Glutamatergic neuron (in vitro differentiated cells): ENCODE data around the gene MTHFD2L. TPM values are rescaled to one million over a fixed set of nuclear protein-coding genes. Genes with fewer than 3 reads are reported as not detected.

ENCODE experiments used
- DNase-seq: peaks from one replicate; pipeline ENCODE4 v3.0.0; 2022
- H3K27ac Mint-ChIP-seq: one replicate; pipeline ENCODE4 v1.8.0; 2020; ENCODE audit warnings: mild to moderate bottlenecking, mixed read lengths, inconsistent platforms; ENCODE audit not compliant: unreplicated experiment
- H3K27me3 Mint-ChIP-seq: one replicate; pipeline ENCODE4 v1.8.0; 2020; ENCODE audit warnings: mild to moderate bottlenecking, moderate library complexity, mixed read lengths, inconsistent platforms; ENCODE audit not compliant: unreplicated experiment
- H3K36me3 Mint-ChIP-seq: one replicate; pipeline ENCODE4 v1.8.0; 2020; ENCODE audit warnings: mild to moderate bottlenecking, mixed read lengths, inconsistent platforms; ENCODE audit not compliant: unreplicated experiment
- H3K4me1 Mint-ChIP-seq: one replicate; pipeline ENCODE4 v1.8.0; 2020; ENCODE audit warnings: mild to moderate bottlenecking, low read depth, mixed read lengths, inconsistent platforms; ENCODE audit not compliant: unreplicated experiment
- H3K4me3 Mint-ChIP-seq: one replicate; pipeline ENCODE4 v1.8.0; 2020; ENCODE audit warnings: mild to moderate bottlenecking, mixed read lengths, inconsistent platforms; ENCODE audit not compliant: unreplicated experiment
- H3K9me3 Mint-ChIP-seq: one replicate; pipeline ENCODE4 v1.8.0; 2020; ENCODE audit warnings: mild to moderate bottlenecking, moderate library complexity, mixed read lengths, inconsistent platforms; ENCODE audit not compliant: unreplicated experiment
- CTCF ChIP-seq: fragments of 200-600 bp; sonication (generic); IDR thresholded peaks from one replicate; pipeline ENCODE4 v1.5.0; 2021; ENCODE audit not compliant: partially characterized antibody, unreplicated experiment
- total RNA-seq: library from RNA; stranded (reverse); fragmentation: NEBNext Ultra II Directional; extraction: Animal tissue kit (Norgen Biotek cat#: 25700); gene quantifications from one replicate; pipeline ENCODE4 v1.2.1, GENCODE V29; 2021; ENCODE audit not compliant: unreplicated experiment

MTHFD2L gene
- total RNA-seq, 1 donor from 2014 or later, result 14.0 TPM

GRCh38 chr4:74317616-74318246, 159.8 kb downstream of the MTHFD2L start:
- Mint-ChIP-seq H3K27ac (no peak overlapping the region), H3K4me1 (no peaks in the 10 kb centered on the region), H3K27me3 (no peaks in the 10 kb centered on the region), H3K4me3 (no peak overlapping the region), H3K36me3 (no peaks in the 10 kb centered on the region), H3K9me3 (no peaks in the 10 kb centered on the region)
- no peak for TF ChIP-seq CTCF
- DNase-seq, result no peak

- no peaks in the 10 kb centered on the region for H3K27me3 Mint-ChIP-seq
These were observed 160.4 kb downstream of the MTHFD2L start for GRCh38 chr4:74318276-74318675.

GRCh38 chr4:74319470-74319869, 161.6 kb downstream of the MTHFD2L start:
- Mint-ChIP-seq H3K9me3 (no peaks in the 10 kb centered on the region), H3K4me3 (no peak overlapping the region), H3K36me3 (no peaks in the 10 kb centered on the region), H3K4me1 (no peaks in the 10 kb centered on the region), H3K27me3 (no peaks in the 10 kb centered on the region), H3K27ac (no peak overlapping the region)
- TF ChIP-seq CTCF, result no peak
- DNase-seq, result no peak

More at GRCh38 chr4:74318276-74318675, 160.4 kb downstream of the MTHFD2L start:
- TF ChIP-seq CTCF, result no peak
- Mint-ChIP-seq H3K36me3 (no peaks in the 10 kb centered on the region), H3K4me1 (no peaks in the 10 kb centered on the region), H3K27ac (no peak overlapping the region), H3K4me3 (no peak overlapping the region), H3K9me3 (no peaks in the 10 kb centered on the region)
- DNase-seq, result no peak

GRCh38 chr4:74320559-74321118, 162.7 kb downstream of the MTHFD2L start:
- H3K4me1 Mint-ChIP-seq, result no peaks in the 10 kb centered on the region
- DNase-seq, result no peak
- no peaks in the 10 kb centered on the region for H3K27me3 Mint-ChIP-seq
- no peaks in the 10 kb centered on the region for H3K36me3 Mint-ChIP-seq
- TF ChIP-seq CTCF, result no peak
- H3K9me3 Mint-ChIP-seq, result no peaks in the 10 kb centered on the region
- H3K27ac Mint-ChIP-seq, result no peak overlapping the region
- no peak overlapping the region for H3K4me3 Mint-ChIP-seq

GRCh38 chr4:74322301-74322700, 164.4 kb downstream of the MTHFD2L start:
- Mint-ChIP-seq H3K36me3 (no peaks in the 10 kb centered on the region), H3K27me3 (no peaks in the 10 kb centered on the region), H3K27ac (no peak overlapping the region), H3K4me3 (no peak overlapping the region), H3K4me1 (no peaks in the 10 kb centered on the region), H3K9me3 (no peaks in the 10 kb centered on the region)
- TF ChIP-seq CTCF, result no peak
- DNase-seq, result no peak
